RWPE1 (cell line): ENCODE results near the gene DROSHA.
"Not testable (repeated sequence)": the region's sequence is repeated elsewhere in the genome, so short reads cannot be mapped to it uniquely, and the experiment has no call there.

Source experiments
- CTCF ChIA-PET: fragments of 350-600 bp; sonication (Branson Sonifier 250); formaldehyde crosslinking; extraction: SDS; loops from one replicate; lab custom pipeline; 2021; lab: Yijun Ruan, JAX
- POLR2A ChIA-PET: fragments of 400-600 bp; formaldehyde crosslinking; extraction: SDS; loops from one replicate; lab custom pipeline; 2020; ENCODE audit warnings: antibody characterized with exemption; ENCODE audit not compliant: low non-redundant PET; lab: Yijun Ruan, JAX
- DNase-seq: peaks from one replicate; pipeline ENCODE4 v3.0.0; 2012; ENCODE audit warnings: low spot score
- H3K27ac ChIP-seq: fragments of 450-650 bp; 2 replicates; pipeline ENCODE4 v1.5.1; 2017
- TF ChIP-seq, protein P1 (sequence below): fragments of 450-650 bp; conservative IDR thresholded peaks from 2 replicates; pipeline ENCODE4 v1.5.1; 2017; ENCODE audit warnings: low read depth, mild to moderate bottlenecking

The DROSHA gene

DNA sequence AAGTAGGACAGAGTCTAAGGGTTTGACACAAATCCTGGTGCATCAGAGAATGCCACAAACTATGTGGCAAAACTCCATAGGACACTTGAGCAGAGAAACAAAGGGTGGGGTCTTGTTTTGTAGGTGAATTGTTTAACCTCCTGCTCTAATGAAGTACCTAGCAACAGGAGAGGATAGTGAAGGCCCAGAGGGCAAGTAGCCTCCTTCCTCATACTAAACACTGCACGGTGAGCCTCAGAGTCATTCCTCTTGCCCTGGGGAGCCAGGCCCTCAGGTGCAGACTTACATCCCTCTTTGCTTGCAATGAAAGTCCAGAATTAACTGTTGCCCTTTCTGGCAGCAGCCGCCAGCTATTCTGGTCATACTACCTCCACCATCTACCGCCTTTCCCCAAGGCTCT lies 166.1 kb downstream of the DROSHA start:
- CTCF ChIA-PET, result no interaction called here
- no peak for DNase-seq
- POLR2A ChIA-PET, result no interaction called here
- TF ChIP-seq, protein P1, sequence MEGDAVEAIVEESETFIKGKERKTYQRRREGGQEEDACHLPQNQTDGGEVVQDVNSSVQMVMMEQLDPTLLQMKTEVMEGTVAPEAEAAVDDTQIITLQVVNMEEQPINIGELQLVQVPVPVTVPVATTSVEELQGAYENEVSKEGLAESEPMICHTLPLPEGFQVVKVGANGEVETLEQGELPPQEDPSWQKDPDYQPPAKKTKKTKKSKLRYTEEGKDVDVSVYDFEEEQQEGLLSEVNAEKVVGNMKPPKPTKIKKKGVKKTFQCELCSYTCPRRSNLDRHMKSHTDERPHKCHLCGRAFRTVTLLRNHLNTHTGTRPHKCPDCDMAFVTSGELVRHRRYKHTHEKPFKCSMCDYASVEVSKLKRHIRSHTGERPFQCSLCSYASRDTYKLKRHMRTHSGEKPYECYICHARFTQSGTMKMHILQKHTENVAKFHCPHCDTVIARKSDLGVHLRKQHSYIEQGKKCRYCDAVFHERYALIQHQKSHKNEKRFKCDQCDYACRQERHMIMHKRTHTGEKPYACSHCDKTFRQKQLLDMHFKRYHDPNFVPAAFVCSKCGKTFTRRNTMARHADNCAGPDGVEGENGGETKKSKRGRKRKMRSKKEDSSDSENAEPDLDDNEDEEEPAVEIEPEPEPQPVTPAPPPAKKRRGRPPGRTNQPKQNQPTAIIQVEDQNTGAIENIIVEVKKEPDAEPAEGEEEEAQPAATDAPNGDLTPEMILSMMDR, result no peak
- no peak overlapping the region for H3K27ac ChIP-seq

DNA sequence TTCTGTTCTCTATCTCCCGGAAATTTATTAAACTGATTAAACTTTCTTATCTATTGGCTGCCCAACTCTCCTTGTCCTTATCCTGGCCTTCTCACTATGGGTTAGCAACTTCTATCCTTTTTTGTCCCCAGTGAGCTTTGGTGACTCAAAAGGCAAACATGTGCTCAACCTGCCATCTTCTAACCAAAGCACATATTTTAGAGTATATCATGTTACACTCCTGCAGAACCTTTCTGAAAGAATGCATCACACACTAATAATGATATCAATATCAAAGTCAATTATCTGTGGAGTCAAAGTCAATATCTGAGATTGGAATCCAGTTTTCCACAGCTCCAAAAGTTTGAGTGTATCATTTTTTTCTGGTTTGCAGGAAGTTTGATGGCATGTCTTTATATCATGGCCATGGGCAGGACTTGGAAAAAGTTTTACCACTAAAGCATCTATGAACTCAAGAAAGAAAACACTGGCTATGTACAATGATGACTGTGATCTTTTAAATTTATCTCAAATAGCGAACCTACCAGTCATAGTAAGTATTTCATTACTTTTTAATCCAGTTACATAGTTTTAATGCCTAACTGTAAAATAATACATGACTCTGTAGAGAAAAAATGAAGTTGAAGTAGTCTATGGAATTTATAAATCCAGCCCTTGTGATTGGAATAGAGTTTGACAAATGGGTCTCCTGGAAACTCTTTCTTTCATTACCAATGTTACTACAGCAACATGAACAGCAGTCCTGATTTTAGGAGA lies 166.8 kb downstream of the DROSHA start:
- TF ChIP-seq, protein P1, result no peak
- H3K27ac ChIP-seq, result no peak overlapping the region
- POLR2A ChIA-PET, result no interaction called here
- no peak for DNase-seq
- CTCF ChIA-PET, result no interaction called here

DNA sequence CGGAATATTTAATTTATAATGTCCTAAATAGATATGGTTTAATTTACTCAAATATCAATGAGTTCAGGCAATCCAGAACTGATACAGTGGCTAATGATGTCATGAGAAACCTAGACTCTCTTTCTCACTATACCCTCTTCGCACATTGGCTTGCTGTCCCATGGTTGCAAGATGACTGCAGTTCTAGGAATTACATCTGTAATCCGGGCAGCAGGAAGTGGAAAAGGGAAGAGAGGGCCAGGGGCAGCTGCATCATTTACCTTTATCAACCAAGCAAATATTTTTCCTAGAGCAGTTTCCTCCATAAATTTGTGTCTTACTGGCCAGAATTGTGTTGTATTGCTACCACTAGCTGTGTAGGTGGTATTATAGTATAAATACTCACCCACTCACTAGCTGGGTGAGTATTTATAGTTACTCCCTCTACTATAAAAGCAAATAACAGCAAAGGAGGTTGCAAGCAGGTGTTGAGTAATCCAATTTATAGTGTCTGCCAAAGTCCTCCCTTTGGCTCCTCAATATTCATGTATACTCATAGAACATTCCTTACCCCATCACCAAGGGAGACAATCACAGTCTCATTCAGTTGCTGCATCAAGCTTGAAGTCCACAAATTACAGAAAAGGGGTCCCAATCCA lies 168.8 kb downstream of the DROSHA start:
- no peak overlapping the region for H3K27ac ChIP-seq
- CTCF ChIA-PET, result interaction anchor here (0.6 kb wide), 1 partner anchor 13 kb away, joined by 6 read pairs; no protein-coding TSS in a partner anchor
- no peak for DNase-seq
- TF ChIP-seq, protein P1, result no peak
- POLR2A ChIA-PET, result no interaction called here

DNA sequence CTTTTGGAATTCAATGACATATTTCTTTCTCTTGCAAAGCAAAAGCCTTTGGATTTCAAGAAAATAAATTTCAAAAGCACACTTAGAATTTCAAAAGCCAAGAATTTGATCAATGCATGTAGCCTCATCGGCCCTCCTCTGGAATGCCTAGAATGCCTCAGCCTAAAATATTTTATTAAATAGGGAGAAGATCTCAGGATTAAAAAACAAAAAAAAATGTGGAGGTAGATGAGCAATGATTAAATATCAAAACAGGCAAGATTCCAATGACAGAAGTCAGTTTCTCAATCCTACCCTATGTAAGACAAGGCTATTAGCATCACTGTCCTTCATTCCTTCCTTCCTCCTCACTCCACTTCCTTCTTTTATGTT lies 169.4 kb downstream of the DROSHA start:
- no peak overlapping the region for H3K27ac ChIP-seq
- DNase-seq, result no peak
- ChIA-PET POLR2A (no interaction called here), CTCF (no interaction called here)
- TF ChIP-seq, protein P1, result no peak

DNA sequence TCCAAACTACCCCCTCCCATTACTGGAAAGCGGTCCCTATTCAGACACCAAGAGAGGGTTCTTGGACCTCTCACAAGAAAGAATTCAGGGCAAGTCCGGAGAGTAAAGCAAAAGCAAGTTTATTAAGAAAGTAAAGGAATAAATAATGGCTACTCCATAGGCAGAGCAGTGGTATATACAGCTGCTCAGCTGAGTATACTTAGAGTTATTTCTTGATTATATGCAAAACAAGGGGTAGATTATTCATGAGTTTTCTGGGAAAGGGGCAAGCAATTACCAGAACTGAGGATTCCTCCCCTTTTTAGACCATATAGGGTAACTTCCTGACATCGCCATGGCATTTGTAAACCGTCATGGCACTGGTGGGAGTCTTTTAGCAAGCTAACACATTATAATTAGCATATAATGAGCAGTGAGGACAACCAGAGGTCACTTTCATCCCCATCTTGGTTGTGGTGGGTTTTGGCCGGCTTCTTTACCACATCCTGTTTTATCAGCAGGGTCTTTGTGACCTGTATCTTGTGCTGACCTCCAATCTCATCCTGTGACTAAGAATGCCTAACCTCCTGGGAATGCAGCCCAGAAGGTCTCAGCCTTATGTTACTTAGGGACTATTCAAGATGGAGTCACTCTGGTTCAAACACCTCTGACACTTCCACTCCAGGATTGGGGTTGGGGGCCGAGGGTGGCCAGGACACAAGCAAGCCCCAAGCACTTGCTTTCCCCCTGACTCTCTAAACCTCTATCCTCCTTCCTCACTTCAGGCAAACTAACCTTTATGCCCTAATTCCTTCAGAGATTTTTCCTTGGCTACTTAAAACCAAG lies 170.0 kb downstream of the DROSHA start:
- DNase-seq, H3K27ac ChIP-seq, CTCF ChIA-PET, POLR2A ChIA-PET: not testable (repeated sequence)

DNA sequence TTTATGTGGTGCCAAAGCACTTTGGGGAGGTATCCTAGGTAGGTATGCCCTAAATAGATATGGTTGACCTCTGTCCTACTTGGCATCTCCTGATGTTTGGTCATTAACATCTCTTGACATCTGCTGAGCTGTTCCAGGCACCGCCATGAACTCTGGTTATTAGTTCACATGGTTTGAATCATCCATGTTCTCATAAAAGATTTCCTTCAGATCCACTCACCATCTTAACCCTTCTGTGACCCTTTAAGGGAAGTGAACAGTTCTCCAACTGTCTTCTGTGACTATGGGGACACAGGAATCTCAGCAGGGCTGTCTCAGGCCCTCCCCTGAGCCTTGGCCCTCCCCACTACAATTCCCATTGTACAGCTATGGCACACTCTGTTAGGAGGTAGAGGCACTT lies 170.7 kb downstream of the DROSHA start:
- DNase-seq, result peak; percentile 16
- POLR2A ChIA-PET, result no interaction called here
- H3K27ac ChIP-seq, result no peak overlapping the region
- CTCF ChIA-PET, result no interaction called here
- TF ChIP-seq, protein P1, result no peak

DNA sequence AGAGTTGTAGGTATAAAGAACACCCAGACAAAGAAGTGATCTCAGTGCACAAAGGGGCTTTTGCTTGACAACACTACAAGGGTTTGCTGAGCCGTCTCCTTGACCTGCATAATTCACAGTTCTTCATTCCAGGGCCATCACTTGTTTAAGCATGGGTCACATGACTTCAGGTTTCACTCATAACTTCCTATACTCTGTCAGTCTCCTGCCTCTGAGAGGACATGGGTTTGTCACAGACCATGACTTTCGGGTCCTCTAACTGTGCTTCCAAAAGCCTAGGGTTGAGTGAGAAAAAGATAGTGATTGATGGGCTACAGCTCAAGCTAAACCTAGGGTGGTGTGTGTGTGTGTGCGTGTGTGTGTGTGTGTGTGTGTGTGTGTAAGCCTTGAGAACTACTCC lies 172.1 kb downstream of the DROSHA start:
- no peak for DNase-seq
- ChIA-PET CTCF (no interaction called here), POLR2A (no interaction called here)
- no peak overlapping the region for H3K27ac ChIP-seq
- TF ChIP-seq, protein P1, result no peak
